Measurements from ENCODE around the gene ISLR2. TPM values are rescaled to one million over a fixed set of nuclear protein-coding genes. Genes with fewer than 3 reads are reported as not detected.
"Not testable (repeated sequence)": the region's sequence is repeated elsewhere in the genome, so short reads cannot be mapped to it uniquely, and the experiment has no call there.

The ISLR2 gene
- total RNA-seq, 1 donor from 2014 or later, result not detected

GRCh38 chr15:74159773-74160172 lies 29.4 kb downstream of the ISLR2 start:
- no peaks in the 10 kb centered on the region for H3K27me3 ChIP-seq

GRCh38 chr15:74160390-74160789 lies 30.0 kb downstream of the ISLR2 start:
- not testable (repeated sequence) for H3K27ac Mint-ChIP-seq; H3K27me3 ChIP-seq; H4K20me1 ChIP-seq (ENCODE audit: low read depth); H3K9ac ChIP-seq; H3K4me2 ChIP-seq; H3K27ac ChIP-seq; H3K9me3 ChIP-seq (ENCODE audit: low read depth); H2AFZ ChIP-seq (replicated peaks); H3F3A ChIP-seq (ENCODE audit: low read depth); H3K36me3 ChIP-seq; H3K4me3 ChIP-seq; H3K79me2 ChIP-seq (ENCODE audit: low read depth); H3K36me3 Mint-ChIP-seq; DNase-seq (ENCODE audit: low spot score); H3K4me3 Mint-ChIP-seq; H3K4me1 ChIP-seq; H3K9me3 Mint-ChIP-seq
- Mint-ChIP-seq H3K4me1 (peaks cover 24% of the 10 kb centered on the region), H3K27me3 (ENCODE audit: insufficient read depth, low read depth) (peaks cover 12% of the 10 kb centered on the region)

More at GRCh38 chr15:74159773-74160172, 29.4 kb downstream of the ISLR2 start:
- H3K27me3 Mint-ChIP-seq (ENCODE audit: insufficient read depth, low read depth), result peaks cover 12% of the 10 kb centered on the region
- Histone ChIP-seq H3K4me3 (no peak overlapping the region), H3K27ac (no peak overlapping the region), H3K4me2 (no peak overlapping the region), H2AFZ (replicated peaks) (no peak overlapping the region), H3K4me1 (peaks cover 7% of the 10 kb centered on the region), H3K79me2 (ENCODE audit: low read depth) (no peaks in the 10 kb centered on the region), H3K9me3 (ENCODE audit: low read depth) (no peaks in the 10 kb centered on the region), H3K36me3 (no peaks in the 10 kb centered on the region), H3F3A (ENCODE audit: low read depth) (no peaks in the 10 kb centered on the region), H4K20me1 (ENCODE audit: low read depth) (no peaks in the 10 kb centered on the region), H3K9ac (no peak overlapping the region)
- no peak overlapping the region for H3K27ac Mint-ChIP-seq
- DNase-seq (ENCODE audit: low spot score), result no peak
- peaks cover 2% of the 10 kb centered on the region for H3K36me3 Mint-ChIP-seq
- H3K4me3 Mint-ChIP-seq, result no peak overlapping the region
- no peak for TF ChIP-seq CTCF (IDR thresholded peaks at IDR 0.05)
- TF ChIP-seq EZH2phosphoT487 (IDR thresholded peaks at IDR 0.05), result no peak
- TF ChIP-seq EZH2 (IDR thresholded peaks at IDR 0.05), result no peak
- no peaks in the 10 kb centered on the region for H3K9me3 Mint-ChIP-seq
- H3K4me1 Mint-ChIP-seq, result peaks cover 24% of the 10 kb centered on the region

GRCh38 chr15:74162195-74162536 lies 31.8 kb downstream of the ISLR2 start:
- DNase-seq (ENCODE audit: low spot score); H3K36me3 ChIP-seq; H3K4me1 ChIP-seq; H3K9me3 Mint-ChIP-seq; H3K36me3 Mint-ChIP-seq; H3K4me3 ChIP-seq; H3K4me3 Mint-ChIP-seq; H3K9me3 ChIP-seq (ENCODE audit: low read depth); H3K4me2 ChIP-seq; H3K9ac ChIP-seq; H3K27ac ChIP-seq; H4K20me1 ChIP-seq (ENCODE audit: low read depth); H3K27ac Mint-ChIP-seq; H3F3A ChIP-seq (ENCODE audit: low read depth); H3K79me2 ChIP-seq (ENCODE audit: low read depth); H3K27me3 ChIP-seq; H2AFZ ChIP-seq (replicated peaks): not testable (repeated sequence)
- H3K4me1 Mint-ChIP-seq, result peaks cover 12% of the 10 kb centered on the region
- peaks cover 12% of the 10 kb centered on the region for H3K27me3 Mint-ChIP-seq (ENCODE audit: insufficient read depth, low read depth)

- TF ChIP-seq EZH2 (IDR thresholded peaks at IDR 0.05) (no peak), CTCF (IDR thresholded peaks at IDR 0.05) (no peak), EZH2phosphoT487 (IDR thresholded peaks at IDR 0.05) (no peak)
- no peaks in the 10 kb centered on the region for H4K20me1 ChIP-seq (ENCODE audit: low read depth)
- H3K9me3 Mint-ChIP-seq, result no peaks in the 10 kb centered on the region
- peaks cover 16% of the 10 kb centered on the region for H3K4me1 Mint-ChIP-seq
- H3K27me3 ChIP-seq, result no peaks in the 10 kb centered on the region
- no peaks in the 10 kb centered on the region for H3K4me1 ChIP-seq
- H3K36me3 ChIP-seq, result no peaks in the 10 kb centered on the region
- H3K9ac ChIP-seq, result no peak overlapping the region
- DNase-seq (ENCODE audit: low spot score), result no peak
- no peaks in the 10 kb centered on the region for H3K9me3 ChIP-seq (ENCODE audit: low read depth)
- H3K27me3 Mint-ChIP-seq (ENCODE audit: insufficient read depth, low read depth), result peaks cover 10% of the 10 kb centered on the region
- no peak overlapping the region for H3K27ac Mint-ChIP-seq
- H2AFZ ChIP-seq (replicated peaks), result no peak overlapping the region
- no peak overlapping the region for H3K4me3 Mint-ChIP-seq
- no peaks in the 10 kb centered on the region for H3F3A ChIP-seq (ENCODE audit: low read depth)
- H3K79me2 ChIP-seq (ENCODE audit: low read depth), result no peaks in the 10 kb centered on the region
- no peak overlapping the region for H3K4me3 ChIP-seq
- peaks cover 2% of the 10 kb centered on the region for H3K36me3 Mint-ChIP-seq
- H3K27ac ChIP-seq, result no peak overlapping the region
- H3K4me2 ChIP-seq, result no peak overlapping the region
Observed at GRCh38 chr15:74165461-74165860, 35.1 kb downstream of the ISLR2 start.

Data from neural progenitor cell (in vitro differentiated cells).